T-helper 2 cell treated with Interferon-gamma antibody and Interleukin-4, amounts not matched to agents 5 μg/mL and 100 μg/mL, for 36 hours (primary cell): ENCODE data around the gene MRPL32.

Source experiments
- DNase-seq: peaks from one replicate; pipeline ENCODE4 v3.0.0; 2021; ENCODE audit warnings: low spot score
- H3K27ac Mint-ChIP-seq: one replicate; pipeline ENCODE4 v1.8.0; 2021; ENCODE audit warnings: mild to moderate bottlenecking, mixed read lengths
- H3K27me3 Mint-ChIP-seq: one replicate; pipeline ENCODE4 v1.8.0; 2021; ENCODE audit warnings: low read depth, mixed read lengths
- H3K36me3 Mint-ChIP-seq: one replicate; pipeline ENCODE4 v1.8.0; 2021; ENCODE audit warnings: low read depth, mixed read lengths
- H3K4me1 Mint-ChIP-seq: one replicate; pipeline ENCODE4 v1.8.0; 2021; ENCODE audit warnings: low read depth, mixed read lengths
- H3K4me3 Mint-ChIP-seq: one replicate; pipeline ENCODE4 v1.8.0; 2022; ENCODE audit warnings: mild to moderate bottlenecking, moderate library complexity, mixed read lengths
- H3K9me3 Mint-ChIP-seq: one replicate; pipeline ENCODE4 v1.8.0; 2021; ENCODE audit warnings: mixed read lengths

MRPL32 gene

GRCh38 chr7:42939457-42940240, 7.5 kb downstream of the MRPL32 start:
- no peak overlapping the region for H3K4me3 Mint-ChIP-seq
- H3K36me3 Mint-ChIP-seq = peaks cover 37% of the 10 kb centered on the region
- H3K9me3 Mint-ChIP-seq = no peaks in the 10 kb centered on the region
- H3K27me3 Mint-ChIP-seq = no peaks in the 10 kb centered on the region
- peaks cover 16% of the 10 kb centered on the region for H3K4me1 Mint-ChIP-seq
- H3K27ac Mint-ChIP-seq = no peak overlapping the region
- DNase-seq = no peak

DNA sequence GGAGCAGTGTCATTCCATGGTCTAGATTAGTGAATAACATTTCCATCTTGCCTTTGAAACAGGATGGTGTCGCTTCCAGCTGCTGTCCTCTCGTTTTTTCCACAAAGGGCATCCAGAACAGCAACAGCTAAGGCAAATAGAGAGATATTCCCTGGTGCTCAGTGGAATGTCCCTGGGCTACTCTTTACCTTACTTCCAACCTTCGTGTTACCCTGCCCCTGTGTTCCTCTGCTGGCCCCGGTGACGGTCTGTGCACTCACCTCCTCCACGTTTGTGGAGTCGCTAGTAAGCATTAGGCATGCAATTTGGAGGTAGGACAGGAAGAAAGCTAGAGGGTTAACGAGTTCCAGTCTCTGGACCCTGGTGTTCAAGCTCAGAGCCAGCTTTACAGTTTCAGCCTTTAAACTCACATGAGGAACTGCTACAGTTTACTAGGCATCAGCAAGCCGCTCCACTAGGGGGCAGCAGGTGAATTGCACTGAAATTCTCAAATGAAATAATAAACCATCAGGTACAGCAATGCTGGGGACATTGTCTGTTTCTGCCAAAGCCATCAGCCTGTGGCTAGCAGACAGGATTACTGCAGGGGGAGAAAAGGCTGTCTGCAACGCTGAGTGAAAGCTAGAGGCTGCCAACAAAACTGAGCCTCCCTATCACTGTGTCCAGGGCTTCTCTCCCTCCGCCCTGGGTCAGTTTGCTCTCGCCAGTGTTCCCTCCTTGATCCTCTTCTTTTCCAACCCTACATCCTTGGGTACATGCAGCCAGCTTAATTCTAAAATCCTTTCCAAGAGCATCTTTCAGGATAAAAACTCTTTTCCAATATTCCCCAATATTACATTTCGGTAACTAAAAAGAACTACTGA, 9.0 kb downstream of the MRPL32 start:
- H3K36me3 Mint-ChIP-seq = peaks cover 24% of the 10 kb centered on the region
- H3K4me1 Mint-ChIP-seq = peaks cover 17% of the 10 kb centered on the region
- DNase-seq = peak; percentile 62
- no peaks in the 10 kb centered on the region for H3K9me3 Mint-ChIP-seq
- no peak overlapping the region for H3K4me3 Mint-ChIP-seq
- no peaks in the 10 kb centered on the region for H3K27me3 Mint-ChIP-seq
- no peak overlapping the region for H3K27ac Mint-ChIP-seq

DNA sequence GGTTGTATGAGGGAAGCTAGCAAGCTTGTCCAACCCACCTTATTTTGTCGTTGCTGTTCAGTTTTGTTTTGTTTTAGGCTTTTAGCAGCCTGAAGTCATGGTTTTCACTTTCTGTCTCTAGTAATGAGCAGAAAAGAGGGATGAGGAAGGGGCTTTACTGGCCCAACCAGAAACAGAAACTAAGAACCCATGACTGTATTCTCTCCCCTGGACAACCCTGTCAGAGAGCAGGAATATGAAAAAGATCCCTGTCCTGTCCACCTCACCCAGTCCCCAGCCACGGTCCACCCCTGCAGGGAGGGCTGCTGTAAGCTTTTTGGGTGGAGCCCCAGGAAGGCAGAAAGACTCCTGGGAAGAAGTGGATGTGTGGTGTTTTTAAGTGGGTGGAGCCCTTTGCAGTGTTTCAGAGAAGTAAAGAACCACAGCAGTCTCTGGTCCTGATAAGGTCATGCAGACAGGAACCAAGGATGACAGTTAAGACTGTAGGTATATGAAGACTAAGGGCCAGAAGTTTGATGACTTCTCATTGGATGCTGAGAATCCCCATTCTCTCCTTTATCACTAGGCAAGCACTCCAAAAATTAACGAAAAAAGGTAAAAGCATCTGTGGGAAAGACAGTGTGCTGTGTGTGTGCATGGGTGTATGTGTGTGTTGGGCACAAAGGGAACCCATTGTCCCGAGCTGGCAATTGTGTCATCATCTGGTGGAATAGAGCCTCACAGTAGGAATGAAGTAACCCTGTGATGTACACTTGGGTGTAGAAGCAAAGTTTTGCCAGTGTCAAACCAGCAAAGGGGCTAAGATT, 13.8 kb downstream of the MRPL32 start:
- Mint-ChIP-seq H3K9me3 (no peaks in the 10 kb centered on the region), H3K36me3 (no peaks in the 10 kb centered on the region), H3K27ac (peak overlapping the region; percentile 87), H3K27me3 (no peaks in the 10 kb centered on the region), H3K4me1 (peaks cover 11% of the 10 kb centered on the region), H3K4me3 (peak overlapping the region; percentile 78)
- peak; percentile 40 for DNase-seq

GRCh38 chr7:42946627-42946950, 14.4 kb downstream of the MRPL32 start:
- H3K36me3 Mint-ChIP-seq = no peaks in the 10 kb centered on the region
- DNase-seq = no peak
- H3K9me3 Mint-ChIP-seq = no peaks in the 10 kb centered on the region
- peaks cover 11% of the 10 kb centered on the region for H3K4me1 Mint-ChIP-seq
- H3K27me3 Mint-ChIP-seq = no peaks in the 10 kb centered on the region
- peak overlapping the region; percentile 87 for H3K27ac Mint-ChIP-seq
- peak overlapping the region; percentile 78 for H3K4me3 Mint-ChIP-seq

DNA sequence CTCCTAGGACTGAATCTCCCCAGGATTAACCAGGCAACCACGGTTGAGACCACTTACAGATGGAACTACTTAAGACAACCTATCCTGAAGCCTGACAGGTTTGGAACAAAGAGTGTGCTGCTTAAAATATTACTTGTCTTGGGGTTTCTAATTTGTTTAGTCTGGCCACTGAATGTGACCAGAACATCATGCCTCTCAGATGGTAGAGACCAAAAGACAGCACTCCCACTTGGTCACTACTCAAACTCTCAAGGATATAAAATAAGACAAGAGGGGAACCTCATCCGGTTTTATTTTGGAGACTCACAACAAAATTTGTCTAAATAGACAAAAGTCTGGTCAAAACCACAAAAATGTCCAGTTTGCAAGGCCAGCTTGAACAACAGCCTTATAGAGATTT, 15.3 kb downstream of the MRPL32 start:
- no peak for DNase-seq

DNA sequence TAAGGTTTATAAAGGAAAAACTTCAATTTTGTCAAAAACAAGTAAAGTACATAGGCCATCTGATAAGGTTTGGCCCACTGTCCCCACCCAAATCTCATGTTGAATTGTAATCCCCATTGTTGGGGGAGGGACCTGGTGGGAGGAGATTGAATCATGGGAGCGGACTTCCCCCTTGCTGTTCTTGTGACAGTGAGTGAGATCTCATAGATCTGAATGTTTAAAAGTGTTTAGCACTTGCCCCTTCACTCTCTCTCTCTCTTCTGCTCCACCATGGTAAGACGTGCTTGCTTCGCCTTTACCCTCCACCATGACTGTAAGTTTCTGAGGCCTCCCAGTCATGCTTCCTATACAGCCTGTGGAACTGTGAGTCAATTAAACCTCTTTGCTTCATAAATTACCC, 18.2 kb downstream of the MRPL32 start:
- Mint-ChIP-seq H3K4me1 (peaks cover 11% of the 10 kb centered on the region), H3K4me3 (no peak overlapping the region), H3K27me3 (no peaks in the 10 kb centered on the region), H3K36me3 (no peaks in the 10 kb centered on the region), H3K27ac (no peak overlapping the region), H3K9me3 (peaks cover 5% of the 10 kb centered on the region)
- no peak for DNase-seq

More for the DNA sequence above, 15.3 kb downstream of the MRPL32 start:
- Mint-ChIP-seq H3K36me3 (no peaks in the 10 kb centered on the region), H3K27me3 (no peaks in the 10 kb centered on the region), H3K4me1 (peaks cover 11% of the 10 kb centered on the region), H3K27ac (no peak overlapping the region), H3K9me3 (no peaks in the 10 kb centered on the region), H3K4me3 (no peak overlapping the region)

DNA sequence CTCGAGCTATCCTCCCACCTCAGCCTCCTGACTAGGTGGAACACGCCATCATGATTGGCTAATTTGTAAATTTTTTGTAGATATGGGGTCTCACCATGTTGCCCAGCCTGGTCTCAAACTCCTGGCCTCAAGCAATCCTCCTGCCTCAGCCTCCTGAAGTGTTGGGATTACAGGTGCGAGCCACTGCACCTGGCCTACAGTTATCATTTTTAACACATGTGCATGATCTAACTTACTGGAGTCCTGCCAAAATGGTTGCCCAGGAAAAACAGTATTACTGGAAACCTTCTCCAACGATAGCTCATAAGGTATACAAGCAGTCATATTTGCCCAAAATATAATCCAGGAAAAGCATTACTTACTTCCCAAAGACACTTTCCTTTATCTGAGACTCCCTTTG, 20.2 kb downstream of the MRPL32 start:
- no peak overlapping the region for H3K27ac Mint-ChIP-seq
- no peak for DNase-seq
- H3K27me3 Mint-ChIP-seq = no peaks in the 10 kb centered on the region
- no peaks in the 10 kb centered on the region for H3K4me1 Mint-ChIP-seq
- no peak overlapping the region for H3K4me3 Mint-ChIP-seq
- peaks cover 16% of the 10 kb centered on the region for H3K9me3 Mint-ChIP-seq
- no peaks in the 10 kb centered on the region for H3K36me3 Mint-ChIP-seq

DNA sequence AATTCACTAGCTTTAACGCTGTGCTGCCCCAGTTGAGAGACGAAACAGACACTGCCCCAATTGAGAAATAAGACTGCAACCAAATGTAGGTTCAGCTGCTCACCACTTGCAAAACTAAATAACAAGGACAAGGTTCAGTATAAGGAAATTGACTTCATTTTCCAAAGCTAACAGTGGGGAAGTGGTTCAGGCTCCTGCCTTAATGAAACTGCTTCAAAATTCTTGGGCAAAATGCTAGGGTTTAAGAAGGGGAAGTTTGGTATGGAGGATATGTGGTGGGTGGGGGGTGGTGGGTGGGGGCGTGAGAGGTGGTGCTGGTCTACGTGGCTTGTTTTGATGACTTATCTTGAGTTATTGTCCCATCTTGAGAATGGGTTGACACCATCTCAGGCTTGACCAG, 21.8 kb downstream of the MRPL32 start:
- no peaks in the 10 kb centered on the region for H3K4me1 Mint-ChIP-seq
- no peak overlapping the region for H3K27ac Mint-ChIP-seq
- DNase-seq = no peak
- H3K4me3 Mint-ChIP-seq = no peak overlapping the region
- peaks cover 16% of the 10 kb centered on the region for H3K9me3 Mint-ChIP-seq
- no peaks in the 10 kb centered on the region for H3K36me3 Mint-ChIP-seq
- no peaks in the 10 kb centered on the region for H3K27me3 Mint-ChIP-seq

DNA sequence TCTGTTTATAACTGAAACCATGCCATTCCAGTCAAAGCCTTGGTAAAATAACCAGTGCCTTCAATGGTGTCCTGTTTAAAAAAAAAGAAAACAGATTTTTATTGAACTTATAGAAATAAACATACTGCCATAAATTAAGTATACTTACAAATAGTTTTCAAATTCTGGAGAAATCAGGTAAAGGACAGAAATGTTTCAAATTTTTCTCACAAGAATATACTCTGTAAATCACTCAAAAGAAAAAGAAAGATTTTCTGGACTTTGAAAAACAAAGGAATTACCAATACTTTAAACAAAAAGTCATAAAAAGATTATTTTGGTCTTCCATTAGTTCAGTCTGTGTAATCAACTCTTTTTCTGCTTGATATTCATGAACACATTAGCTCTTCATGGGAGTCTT, 23.9 kb downstream of the MRPL32 start:
- Mint-ChIP-seq H3K4me3 (no peak overlapping the region), H3K4me1 (no peaks in the 10 kb centered on the region), H3K9me3 (peaks cover 16% of the 10 kb centered on the region), H3K27me3 (no peaks in the 10 kb centered on the region), H3K27ac (no peak overlapping the region), H3K36me3 (no peaks in the 10 kb centered on the region)
- no peak for DNase-seq

GRCh38 chr7:42959549-42959948, 27.4 kb downstream of the MRPL32 start:
- Mint-ChIP-seq H3K4me1 (no peaks in the 10 kb centered on the region), H3K9me3 (peaks cover 16% of the 10 kb centered on the region), H3K36me3 (no peaks in the 10 kb centered on the region), H3K4me3 (no peak overlapping the region), H3K27ac (no peak overlapping the region), H3K27me3 (no peaks in the 10 kb centered on the region)
- no peak for DNase-seq

GRCh38 chr7:42960762-42961161, 28.6 kb downstream of the MRPL32 start:
- Mint-ChIP-seq H3K36me3 (no peaks in the 10 kb centered on the region), H3K4me1 (no peaks in the 10 kb centered on the region), H3K9me3 (peaks cover 9% of the 10 kb centered on the region), H3K27me3 (no peaks in the 10 kb centered on the region), H3K4me3 (no peak overlapping the region), H3K27ac (no peak overlapping the region)
- DNase-seq = no peak

GRCh38 chr7:42961170-42961569, 29.0 kb downstream of the MRPL32 start:
- H3K27ac Mint-ChIP-seq = no peak overlapping the region
- no peaks in the 10 kb centered on the region for H3K4me1 Mint-ChIP-seq
- H3K9me3 Mint-ChIP-seq = peaks cover 6% of the 10 kb centered on the region
- no peaks in the 10 kb centered on the region for H3K36me3 Mint-ChIP-seq
- H3K4me3 Mint-ChIP-seq = no peak overlapping the region
- no peaks in the 10 kb centered on the region for H3K27me3 Mint-ChIP-seq
- no peak for DNase-seq

DNA sequence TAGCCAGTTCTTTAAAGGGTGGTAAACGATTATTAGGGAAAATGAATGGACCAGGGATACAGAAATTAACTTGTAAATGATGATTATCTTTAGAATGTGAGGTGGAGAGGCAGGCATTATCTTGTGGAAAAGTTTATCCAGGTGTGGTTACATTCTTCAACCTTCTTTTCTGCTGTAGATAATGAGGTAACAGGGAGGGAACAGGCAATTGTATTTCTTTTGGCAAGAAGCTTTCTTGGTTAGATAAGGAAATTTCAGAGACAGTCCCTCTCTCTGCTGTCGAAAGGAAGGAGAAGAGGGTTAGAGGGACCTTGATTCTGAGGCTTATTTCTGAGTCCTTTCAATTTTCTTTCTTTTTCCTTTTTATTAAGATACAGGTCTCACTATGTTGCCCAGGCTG, 32.1 kb downstream of the MRPL32 start:
- Mint-ChIP-seq H3K27me3 (no peaks in the 10 kb centered on the region), H3K9me3 (no peaks in the 10 kb centered on the region), H3K36me3 (no peaks in the 10 kb centered on the region), H3K4me1 (no peaks in the 10 kb centered on the region), H3K27ac (no peak overlapping the region), H3K4me3 (no peak overlapping the region)
- no peak for DNase-seq
